OCI-LY7 (cell line): ENCODE measurements around the gene STRA8. TPM values are rescaled to one million over a fixed set of nuclear protein-coding genes. Genes with fewer than 3 reads are reported as not detected.

Experiments
- BruUV-seq: library from RNA; stranded (reverse); fragments of 400-500 nt; replicated peaks from 2 replicates; lab custom pipeline; 2021; lab: Mats Ljungman, UMichigan
- CTCF ChIA-PET: fragments of 300-600 bp; sonication (Branson Sonifier 250); formaldehyde crosslinking; loops from one replicate; lab custom pipeline; 2022; ENCODE audit warnings: antibody characterized with exemption; ENCODE audit not compliant: unreplicated experiment; lab: Charles Lee
- POLR2A ChIA-PET: fragments of 300-600 bp; sonication (Branson Sonifier 250); formaldehyde crosslinking; loops from one replicate; lab custom pipeline; 2022; ENCODE audit warnings: antibody characterized with exemption; lab: Charles Lee
- DNase-seq: peaks from one replicate; pipeline ENCODE4 v3.0.0-alpha.2; 2015; ENCODE audit warnings: low spot score
- H2AFZ ChIP-seq: fragments of 200-600 bp; sonication (generic), shearing (Covaris generic); 2 replicates; pipeline ENCODE4 v1.6.1; 2014; ENCODE audit warnings: mild to moderate bottlenecking, antibody characterized with exemption, low read length, moderate library complexity
- H3K27ac ChIP-seq: fragments of 200-600 bp; sonication (generic); 2 replicates; pipeline ENCODE4 v1.5.1; 2014; ENCODE audit warnings: mixed run types, low read depth, mild to moderate bottlenecking, moderate library complexity, low read length, inconsistent platforms; ENCODE audit not compliant: poor library complexity, severe bottlenecking
- H3K36me3 ChIP-seq: fragments of 200-600 bp; sonication (generic); 2 replicates; pipeline ENCODE4 v1.6.1; 2014; ENCODE audit warnings: mild to moderate bottlenecking, antibody characterized with exemption, low read length, moderate library complexity, mixed read lengths; ENCODE audit not compliant: insufficient read depth
- H3K4me1 ChIP-seq: fragments of 200-600 bp; sonication (generic); 2 replicates; pipeline ENCODE4 v1.5.1; 2014; ENCODE audit warnings: mild to moderate bottlenecking, low read length; ENCODE audit not compliant: insufficient read depth, poor library complexity, severe bottlenecking
- H3K4me2 ChIP-seq: fragments of 200-600 bp; sonication (generic); 2 replicates; pipeline ENCODE4 v1.6.1; 2014; ENCODE audit warnings: mild to moderate bottlenecking, low read length
- H3K4me3 ChIP-seq: fragments of 200-600 bp; sonication (generic); 2 replicates; pipeline ENCODE4 v1.5.1; 2014; ENCODE audit warnings: mild to moderate bottlenecking, low read depth, low read length; ENCODE audit not compliant: poor library complexity, severe bottlenecking
- H3K79me2 ChIP-seq: fragments of 200-600 bp; sonication (generic); 2 replicates; pipeline ENCODE4 v1.6.1; 2016; ENCODE audit warnings: low read depth, mild to moderate bottlenecking, low read length, moderate library complexity, mixed read lengths; ENCODE audit not compliant: insufficient read depth
- H3K9me2 ChIP-seq: fragments of 200-600 bp; sonication (generic); 2 replicates; pipeline ENCODE4 v1.6.1; 2016; ENCODE audit warnings: mild to moderate bottlenecking, low read length, mixed read lengths; ENCODE audit not compliant: insufficient read depth
- H3K9me3 ChIP-seq: fragments of 200-600 bp; sonication (generic); 2 replicates; pipeline ENCODE4 v1.6.1; 2014; ENCODE audit warnings: mild to moderate bottlenecking, mixed run types, low read length, mixed read lengths
- H4K20me1 ChIP-seq: fragments of 200-600 bp; sonication (generic); 2 replicates; pipeline ENCODE4 v1.6.1; 2014; ENCODE audit warnings: mild to moderate bottlenecking, antibody characterized with exemption, low read length, moderate library complexity, mixed read lengths; ENCODE audit not compliant: insufficient read depth
- EZH2phosphoT487 ChIP-seq: fragments of 200-600 bp; sonication (generic); IDR thresholded peaks from 2 replicates; pipeline ENCODE4 v1.6.1; 2018; ENCODE audit warnings: low read depth, borderline replicate concordance, mild to moderate bottlenecking, mixed run types, antibody characterized with exemption, low read length, moderate library complexity, mixed read lengths
- intact Hi-C: fragments of 100-400 bp; cut with micrococcal nuclease; formaldehyde crosslinking; loops from one replicate; pipeline ENCODE4 v1.10.0; 2022; ENCODE audit not compliant: unreplicated experiment
- total RNA-seq, 2 experiments: library from RNA; depleted of rRNA in 1 of 2; stranded (reverse); fragments of >200 nt in 1 of 2; shearing (Covaris generic) in 1 of 2; gene quantifications; 2 replicates each; pipeline ENCODE4 v1.2.3, GENCODE V29; 2014 to 2022
- TF ChIP-seq, protein P1 (sequence below): fragments of 200-600 bp; sonication (generic); conservative IDR thresholded peaks from 2 replicates; pipeline ENCODE4 v1.5.1; 2014; ENCODE audit warnings: mild to moderate bottlenecking, antibody characterized with exemption, low read length, moderate library complexity, mixed read lengths

The STRA8 gene
- total RNA-seq, 2 experiments from 2014 or later: not detected

DNA sequence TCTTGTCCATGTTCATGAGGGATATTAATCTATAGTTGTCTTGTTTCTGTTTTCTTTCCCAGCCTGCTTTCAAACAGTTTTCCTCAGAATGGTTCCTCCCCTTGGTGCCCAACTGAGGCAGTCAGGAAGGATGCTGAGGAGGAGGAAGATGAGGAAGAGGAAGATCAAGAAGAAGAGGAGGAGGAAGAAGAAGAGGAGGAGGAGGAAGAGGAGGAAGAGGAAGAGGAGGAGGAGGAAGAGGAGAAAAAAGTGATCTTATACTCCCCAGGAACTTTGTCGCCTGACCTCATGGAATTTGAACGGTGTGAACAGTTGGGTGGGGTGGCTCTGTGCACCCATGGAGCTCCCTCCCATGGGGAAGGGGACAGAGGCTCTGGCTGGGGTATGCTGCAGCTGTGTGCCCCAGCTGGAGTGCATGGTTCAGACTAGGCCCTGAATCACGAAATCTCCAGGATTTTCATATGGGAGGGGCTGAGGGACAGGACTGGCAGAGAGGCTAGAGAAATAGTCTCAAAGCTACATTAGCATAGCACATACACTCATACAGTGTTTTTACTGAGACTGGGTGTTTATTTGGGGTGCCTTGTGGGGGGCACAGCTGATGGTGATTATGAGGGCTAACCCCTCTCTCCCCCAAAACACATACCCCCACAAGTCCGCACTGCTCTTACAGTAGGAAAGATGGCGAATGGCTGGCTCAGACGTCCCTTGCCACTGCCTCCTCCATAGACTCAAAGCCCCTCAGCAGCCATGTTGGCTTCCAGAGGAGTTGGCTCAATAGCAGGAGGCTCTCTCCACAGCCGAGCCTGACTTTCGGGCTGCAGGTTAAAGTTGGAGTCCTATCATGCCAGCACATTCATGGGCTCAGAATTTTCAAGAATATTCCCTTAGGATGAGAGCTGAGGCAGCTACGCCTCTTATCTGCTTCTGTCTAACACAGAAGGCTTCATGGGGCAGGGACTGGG, 11.9 kb downstream of the STRA8 start:
- Histone ChIP-seq H3K36me3 (no peaks in the 10 kb centered on the region), H4K20me1 (no peaks in the 10 kb centered on the region), H3K4me2 (no peak overlapping the region), H3K4me1 (no peaks in the 10 kb centered on the region), H2AFZ (no peak overlapping the region), H3K4me3 (no peak overlapping the region), H3K79me2 (no peaks in the 10 kb centered on the region), H3K27ac (no peak overlapping the region), H3K9me3 (no peaks in the 10 kb centered on the region), H3K9me2 (no peaks in the 10 kb centered on the region)
- CTCF ChIA-PET: no interaction called here
- BruUV-seq: no TSS peak
- TF ChIP-seq, protein P1, sequence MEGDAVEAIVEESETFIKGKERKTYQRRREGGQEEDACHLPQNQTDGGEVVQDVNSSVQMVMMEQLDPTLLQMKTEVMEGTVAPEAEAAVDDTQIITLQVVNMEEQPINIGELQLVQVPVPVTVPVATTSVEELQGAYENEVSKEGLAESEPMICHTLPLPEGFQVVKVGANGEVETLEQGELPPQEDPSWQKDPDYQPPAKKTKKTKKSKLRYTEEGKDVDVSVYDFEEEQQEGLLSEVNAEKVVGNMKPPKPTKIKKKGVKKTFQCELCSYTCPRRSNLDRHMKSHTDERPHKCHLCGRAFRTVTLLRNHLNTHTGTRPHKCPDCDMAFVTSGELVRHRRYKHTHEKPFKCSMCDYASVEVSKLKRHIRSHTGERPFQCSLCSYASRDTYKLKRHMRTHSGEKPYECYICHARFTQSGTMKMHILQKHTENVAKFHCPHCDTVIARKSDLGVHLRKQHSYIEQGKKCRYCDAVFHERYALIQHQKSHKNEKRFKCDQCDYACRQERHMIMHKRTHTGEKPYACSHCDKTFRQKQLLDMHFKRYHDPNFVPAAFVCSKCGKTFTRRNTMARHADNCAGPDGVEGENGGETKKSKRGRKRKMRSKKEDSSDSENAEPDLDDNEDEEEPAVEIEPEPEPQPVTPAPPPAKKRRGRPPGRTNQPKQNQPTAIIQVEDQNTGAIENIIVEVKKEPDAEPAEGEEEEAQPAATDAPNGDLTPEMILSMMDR: no peak
- no peak for TF ChIP-seq EZH2phosphoT487
- no peak for DNase-seq
- POLR2A ChIA-PET: no interaction called here
- intact Hi-C loops: no loop called here

DNA sequence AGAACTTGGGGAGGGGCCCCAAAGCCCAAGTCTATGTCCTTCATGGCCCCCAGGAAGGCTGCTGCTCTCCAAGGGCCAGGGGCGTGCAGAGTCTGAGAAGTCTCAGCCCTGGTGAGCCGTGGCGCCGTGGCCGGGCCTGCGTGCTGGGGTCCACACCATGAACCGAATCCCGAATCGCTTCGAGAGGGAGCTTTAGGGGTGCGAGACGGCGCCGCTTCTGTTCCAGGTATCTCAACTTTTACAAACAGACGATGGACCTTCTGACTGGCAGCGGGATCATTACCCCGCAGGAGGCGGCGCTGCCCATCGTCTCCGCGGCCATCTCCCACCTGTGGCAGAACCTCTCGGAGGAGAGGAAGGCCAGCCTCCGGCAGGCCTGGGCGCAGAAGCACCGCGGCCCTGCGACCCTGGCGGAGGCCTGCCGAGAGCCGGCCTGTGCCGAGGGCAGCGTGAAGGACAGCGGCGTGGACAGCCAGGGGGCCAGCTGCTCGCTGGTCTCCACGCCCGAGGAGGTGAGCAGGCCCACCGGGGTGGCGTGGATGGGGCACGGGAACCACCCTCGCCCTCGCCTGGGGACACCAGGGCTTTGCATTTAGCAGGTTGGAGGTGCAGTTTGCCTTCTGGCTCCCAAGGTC, 12.7 kb downstream of the STRA8 start:
- H3K9me2 ChIP-seq: no peaks in the 10 kb centered on the region
- no peaks in the 10 kb centered on the region for H3K4me1 ChIP-seq
- H3K27ac ChIP-seq: no peak overlapping the region
- no peaks in the 10 kb centered on the region for H3K36me3 ChIP-seq
- H3K4me3 ChIP-seq: no peak overlapping the region
- no peak overlapping the region for H3K4me2 ChIP-seq
- no peaks in the 10 kb centered on the region for H3K9me3 ChIP-seq
- H4K20me1 ChIP-seq: no peaks in the 10 kb centered on the region; the same call in 1 of the 2 replicates
- POLR2A ChIA-PET: interaction anchor here (0.7 kb wide), 1 partner anchor 10 kb away, joined by 3 read pairs; no protein-coding TSS in a partner anchor
- no peak overlapping the region for H2AFZ ChIP-seq
- no peak for TF ChIP-seq EZH2phosphoT487
- TF ChIP-seq, protein P1: no peak
- no peaks in the 10 kb centered on the region for H3K79me2 ChIP-seq
- BruUV-seq: no TSS peak
- intact Hi-C loops: no loop called here
- DNase-seq: no peak
- CTCF ChIA-PET: no interaction called here
